PC-3 (cell line): ENCODE measurements around the gene C11orf98.

ENCODE experiments used
- CTCF ChIP-seq: fragments of 300-600 bp; sonication (generic); conservative IDR thresholded peaks from 2 replicates; pipeline ENCODE4 v1.5.1; 2017; ENCODE audit warnings: antibody characterized with exemption, low read depth, mild to moderate bottlenecking, low read length
- EZH2 ChIP-seq: fragments of 300-600 bp; sonication (generic); IDR thresholded peaks from one replicate; pipeline ENCODE4 v1.6.1; 2017; ENCODE audit warnings: antibody characterized with exemption, mild to moderate bottlenecking, low read length; ENCODE audit not compliant: unreplicated experiment
- EZH2phosphoT487 ChIP-seq: fragments of 300-600 bp; sonication (generic); IDR thresholded peaks from 2 replicates; pipeline ENCODE4 v1.6.1; 2018; ENCODE audit warnings: mild to moderate bottlenecking, antibody characterized with exemption, low read length, borderline replicate concordance

GRCh38 chr11:62613291-62613778, 51.7 kb downstream of the C11orf98 start:
- TF ChIP-seq CTCF, result no peak
- no peak for TF ChIP-seq EZH2phosphoT487
- TF ChIP-seq EZH2, result no peak
